Breast epithelium (tissue), 3 donors: ENCODE results near the gene TRPC1.
"Not testable (repeated sequence)": the region's sequence is repeated elsewhere in the genome, so short reads cannot be mapped to it uniquely, and the experiment has no call there.

ENCODE experiments used
- POLR2A ChIP-seq: fragments of 450-650 bp; IDR thresholded peaks from one replicate; pipeline ENCODE4 v1.6.1; 2016; ENCODE audit warnings: antibody characterized with exemption, mild to moderate bottlenecking, moderate library complexity
- TF ChIP-seq, protein P1 (sequence below), 3 donors: fragments of 450-650 bp; IDR thresholded peaks; one replicate each; pipeline ENCODE4 v1.5.1; 2016 to 2017; ENCODE audit warnings: antibody characterized with exemption in 3 of 3, mild to moderate bottlenecking in 3 of 3, moderate library complexity in 3 of 3

DNA sequence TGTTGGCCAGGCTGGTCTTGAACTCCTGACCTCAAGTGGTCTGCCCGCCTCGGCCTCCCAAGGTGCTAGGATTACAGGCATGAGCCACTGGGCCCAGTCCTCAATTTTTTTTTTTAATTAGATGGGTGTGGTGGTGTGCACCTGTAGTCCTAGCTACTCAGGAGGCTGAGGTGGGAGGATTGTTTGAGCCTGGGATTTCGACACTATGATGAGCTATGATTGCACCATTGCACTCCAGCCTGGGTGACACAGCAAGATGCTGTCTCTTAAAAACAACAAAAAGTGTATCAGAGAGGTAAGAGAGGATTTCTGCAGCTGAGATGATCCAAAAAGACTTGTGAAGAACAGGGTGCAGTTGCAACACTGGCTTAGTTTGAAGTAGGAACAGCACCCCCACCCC lies 9.0 kb upstream of the TRPC1 start:
- TF ChIP-seq POLR2A: not testable (repeated sequence)
- TF ChIP-seq, protein P1, sequence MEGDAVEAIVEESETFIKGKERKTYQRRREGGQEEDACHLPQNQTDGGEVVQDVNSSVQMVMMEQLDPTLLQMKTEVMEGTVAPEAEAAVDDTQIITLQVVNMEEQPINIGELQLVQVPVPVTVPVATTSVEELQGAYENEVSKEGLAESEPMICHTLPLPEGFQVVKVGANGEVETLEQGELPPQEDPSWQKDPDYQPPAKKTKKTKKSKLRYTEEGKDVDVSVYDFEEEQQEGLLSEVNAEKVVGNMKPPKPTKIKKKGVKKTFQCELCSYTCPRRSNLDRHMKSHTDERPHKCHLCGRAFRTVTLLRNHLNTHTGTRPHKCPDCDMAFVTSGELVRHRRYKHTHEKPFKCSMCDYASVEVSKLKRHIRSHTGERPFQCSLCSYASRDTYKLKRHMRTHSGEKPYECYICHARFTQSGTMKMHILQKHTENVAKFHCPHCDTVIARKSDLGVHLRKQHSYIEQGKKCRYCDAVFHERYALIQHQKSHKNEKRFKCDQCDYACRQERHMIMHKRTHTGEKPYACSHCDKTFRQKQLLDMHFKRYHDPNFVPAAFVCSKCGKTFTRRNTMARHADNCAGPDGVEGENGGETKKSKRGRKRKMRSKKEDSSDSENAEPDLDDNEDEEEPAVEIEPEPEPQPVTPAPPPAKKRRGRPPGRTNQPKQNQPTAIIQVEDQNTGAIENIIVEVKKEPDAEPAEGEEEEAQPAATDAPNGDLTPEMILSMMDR (IDR thresholded peaks at IDR 0.05): not testable (repeated sequence)
